COLO829 (cell line): ENCODE measurements around the gene KCNIP1.

ENCODE experiments used
- DNase-seq: peaks from one replicate; pipeline ENCODE4 v3.0.0; 2012; ENCODE audit warnings: low spot score

Gene KCNIP1

GRCh38 chr5:170628691-170629565, 125.1 kb downstream of the KCNIP1 start:
- no peak for DNase-seq

DNA sequence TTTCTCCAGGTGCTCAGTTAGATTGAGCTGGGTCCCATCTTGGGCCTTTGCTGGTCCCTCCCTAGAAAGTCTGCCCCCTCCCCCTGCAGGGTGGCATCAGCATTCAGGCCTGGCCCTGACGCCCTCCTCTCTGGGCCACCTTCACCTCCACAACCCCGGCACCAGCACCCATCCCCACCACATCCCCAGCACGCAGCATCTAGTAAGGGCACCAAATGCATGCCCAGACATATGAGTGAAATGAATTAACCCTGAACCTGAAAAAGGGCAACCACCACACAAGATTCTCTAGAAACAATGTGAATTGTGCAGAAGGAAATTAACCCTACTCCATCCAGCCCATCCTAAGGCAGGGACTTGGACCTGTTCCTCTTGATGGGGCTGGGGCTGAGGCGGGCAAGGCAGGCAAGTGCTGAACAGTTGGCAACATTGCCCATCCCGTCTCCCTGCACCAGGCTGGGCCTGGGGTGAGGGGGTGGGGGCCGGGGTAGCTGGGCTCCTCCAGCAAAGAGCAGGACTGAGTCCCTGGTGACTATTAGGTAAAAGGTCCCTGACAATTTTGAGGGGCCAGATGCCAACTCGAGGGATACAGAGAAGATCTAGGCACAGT, 125.9 kb downstream of the KCNIP1 start:
- no peak for DNase-seq

- DNase-seq = no peak
These were observed 126.4 kb downstream of the KCNIP1 start for GRCh38 chr5:170630226-170630625.

- no peak for DNase-seq
These were observed 126.9 kb downstream of the KCNIP1 start for GRCh38 chr5:170630711-170631141.

GRCh38 chr5:170631466-170632195, 127.8 kb downstream of the KCNIP1 start:
- DNase-seq = no peak

DNA sequence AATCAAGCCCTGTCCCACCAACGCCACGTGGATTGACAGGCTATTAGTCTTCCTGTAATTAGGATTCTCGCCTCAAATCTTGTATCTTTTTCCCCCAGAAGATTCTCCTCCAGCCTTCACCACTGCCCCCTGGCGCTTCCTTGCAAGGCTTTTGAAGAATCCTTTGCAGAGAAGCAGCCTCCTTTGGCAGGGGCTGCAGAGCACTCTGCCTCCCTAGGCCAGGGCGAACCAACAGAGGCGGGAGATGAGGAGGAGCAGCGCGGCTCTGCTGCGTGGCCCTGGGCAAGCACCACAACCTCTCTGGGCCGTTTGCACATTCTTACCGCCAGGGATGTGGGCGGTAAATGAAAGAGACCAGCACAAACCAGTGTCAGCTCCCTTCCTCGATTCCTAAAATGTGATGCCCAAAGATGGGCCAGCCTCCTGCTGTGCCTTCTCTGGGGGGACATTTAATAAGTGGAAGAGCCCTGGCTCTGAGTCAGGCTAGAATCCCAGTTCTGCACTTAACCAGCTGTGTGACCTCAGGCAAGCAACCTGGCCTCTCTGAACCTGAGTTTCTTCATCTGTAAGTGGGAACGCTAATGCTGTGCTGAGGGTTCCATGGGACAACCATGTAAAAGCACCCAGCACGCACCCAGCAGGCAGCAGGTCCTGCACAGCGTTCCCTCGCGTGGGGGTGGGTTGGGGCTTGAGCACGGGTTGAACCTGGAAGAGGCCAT, 128.6 kb downstream of the KCNIP1 start:
- DNase-seq = no peak

DNA sequence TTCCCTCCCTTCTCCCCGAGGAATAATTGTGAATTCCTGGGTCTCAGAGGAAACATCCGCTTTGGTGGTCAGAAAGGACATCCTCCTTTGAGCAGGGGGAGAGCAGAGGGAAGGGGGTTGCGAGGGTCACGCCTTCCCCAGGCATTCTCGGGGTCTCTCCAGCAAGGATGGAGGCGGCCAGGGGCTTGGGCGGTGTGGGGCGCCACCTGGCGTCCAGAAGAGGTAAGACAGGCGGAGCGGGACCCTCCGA, 129.1 kb downstream of the KCNIP1 start:
- no peak for DNase-seq

- DNase-seq = peak; percentile 54
These were observed 129.6 kb downstream of the KCNIP1 start for GRCh38 chr5:170633235-170634081.

- no peak for DNase-seq
These were observed 130.6 kb downstream of the KCNIP1 start for GRCh38 chr5:170634256-170634990.

GRCh38 chr5:170635706-170636105, 131.9 kb downstream of the KCNIP1 start:
- DNase-seq = no peak

DNA sequence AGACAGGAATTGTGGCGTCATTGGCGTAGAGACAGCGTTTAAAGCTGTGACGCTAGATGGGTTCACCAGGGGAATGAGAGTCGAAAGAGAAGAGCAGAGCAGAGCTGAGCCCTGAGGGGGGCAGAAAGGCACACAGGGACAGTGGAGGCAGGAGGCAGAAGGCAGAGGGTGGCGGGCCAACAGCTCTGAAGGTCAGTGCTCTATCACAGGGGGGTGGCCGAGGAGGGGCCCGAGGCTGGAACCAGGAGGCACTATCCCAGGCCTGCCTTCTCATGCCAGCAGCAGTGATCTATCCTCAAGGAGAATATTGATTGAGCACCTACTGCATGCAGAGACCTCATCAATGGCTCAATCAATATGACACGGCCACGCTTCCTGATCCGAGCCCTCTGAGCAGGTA, 132.4 kb downstream of the KCNIP1 start:
- no peak for DNase-seq

GRCh38 chr5:170636801-170637477, 133.1 kb downstream of the KCNIP1 start:
- DNase-seq = no peak

GRCh38 chr5:170638051-170638450, 134.2 kb downstream of the KCNIP1 start:
- no peak for DNase-seq

GRCh38 chr5:170638454-170639220, 134.8 kb downstream of the KCNIP1 start:
- peak; percentile 58 for DNase-seq

DNA sequence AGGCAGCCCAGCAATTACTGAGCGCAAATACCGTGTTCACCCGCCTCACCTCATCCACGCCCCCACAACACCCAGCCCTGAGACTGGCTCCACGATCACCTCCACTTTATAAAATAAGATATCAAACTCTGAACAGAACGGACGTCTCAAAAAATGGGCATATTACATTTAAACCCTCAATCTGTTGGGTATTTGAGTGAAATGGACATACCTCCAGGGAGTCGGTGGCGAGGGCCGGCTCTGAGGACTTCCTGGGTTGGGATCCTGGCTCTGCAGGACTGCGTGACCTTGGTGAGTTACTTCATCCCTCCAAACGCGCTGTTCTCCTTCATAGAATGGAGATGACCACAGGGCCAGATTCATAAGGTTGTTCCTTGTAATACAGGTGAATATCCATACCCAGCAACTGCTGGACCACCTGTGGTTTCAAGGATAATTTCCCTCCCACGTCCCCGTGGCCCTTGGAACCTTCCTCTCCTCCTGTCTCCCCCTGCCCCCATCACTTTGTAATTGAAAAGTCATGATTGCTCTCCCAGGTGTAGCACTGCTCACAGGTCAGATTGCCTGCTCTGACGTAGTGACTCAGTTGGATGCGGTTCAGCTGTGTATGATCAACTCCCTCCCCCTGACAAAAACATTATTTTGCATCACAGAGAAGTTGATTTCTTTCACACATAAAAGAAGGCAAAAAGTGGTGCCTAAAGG, 135.6 kb downstream of the KCNIP1 start:
- no peak for DNase-seq

- DNase-seq = no peak
These were observed 137.1 kb downstream of the KCNIP1 start for GRCh38 chr5:170640731-170641588.

- no peak for DNase-seq
These were observed 137.8 kb downstream of the KCNIP1 start for GRCh38 chr5:170641589-170642031.
